Thoracic aorta (tissue), 2 donors: ENCODE results near the gene NLN. TPM values are rescaled to one million over a fixed set of nuclear protein-coding genes. Genes with fewer than 3 reads are reported as not detected.

Source experiments
- ATAC-seq: fragments of 150-250 bp; one replicate; pipeline ENCODE4 v1.8.0; 2017; ENCODE audit warnings: low read depth; ENCODE audit not compliant: insufficient number of reproducible peaks, low FRiP score
- DNase-seq: peaks from one replicate; pipeline ENCODE4 v3.0.0-alpha.2; 2020; ENCODE audit warnings: low spot score
- H3K27ac ChIP-seq, 2 donors: fragments of 200-600 bp; sonication (generic); 1 replicate in 1 of 2; 2 replicates in 1 of 2; pipeline ENCODE4 v1.5.1; 2016; ENCODE audit warnings: mild to moderate bottlenecking in 2 of 2, moderate library complexity in 2 of 2
- H3K27me3 ChIP-seq: fragments of 200-600 bp; sonication (generic); replicated peaks from 2 replicates; pipeline ENCODE4 v1.6.0; 2016; ENCODE audit warnings: mild to moderate bottlenecking; ENCODE audit not compliant: insufficient read depth
- H3K36me3 ChIP-seq: fragments of 200-600 bp; sonication (generic); one replicate; pipeline ENCODE4 v1.5.1; 2016
- H3K4me1 ChIP-seq, 2 donors: fragments of 200-600 bp; sonication (generic); 1 replicate in 1 of 2; 2 replicates in 1 of 2; pipeline versions ENCODE4 v1.5.1 to v1.6.0; 2016; ENCODE audit warnings: low read depth in 2 of 2, mild to moderate bottlenecking in 1 of 2; ENCODE audit not compliant: control insufficient read depth in 1 of 2
- H3K4me3 ChIP-seq: fragments of 200-600 bp; sonication (generic); 2 replicates; pipeline ENCODE4 v1.5.1; 2016; ENCODE audit warnings: mild to moderate bottlenecking
- H3K9me3 ChIP-seq: fragments of 200-600 bp; sonication (generic); 2 replicates; pipeline ENCODE4 v1.5.1; 2016
- total RNA-seq, 2 donors: library from RNA; depleted of rRNA; stranded (reverse); fragments of >200 nt; gene quantifications; one replicate each; pipeline versions ENCODE4 v1.1.0 to v1.2.3, GENCODE V29; 2016
- TF ChIP-seq, protein P1 (sequence below): fragments of 200-600 bp; sonication (generic); IDR thresholded peaks from one replicate; pipeline ENCODE4 v1.5.1; 2019; ENCODE audit warnings: antibody characterized with exemption

The NLN gene
- total RNA-seq, 2 donors from 2014 or later, result 6.8 to 24.1 TPM

DNA sequence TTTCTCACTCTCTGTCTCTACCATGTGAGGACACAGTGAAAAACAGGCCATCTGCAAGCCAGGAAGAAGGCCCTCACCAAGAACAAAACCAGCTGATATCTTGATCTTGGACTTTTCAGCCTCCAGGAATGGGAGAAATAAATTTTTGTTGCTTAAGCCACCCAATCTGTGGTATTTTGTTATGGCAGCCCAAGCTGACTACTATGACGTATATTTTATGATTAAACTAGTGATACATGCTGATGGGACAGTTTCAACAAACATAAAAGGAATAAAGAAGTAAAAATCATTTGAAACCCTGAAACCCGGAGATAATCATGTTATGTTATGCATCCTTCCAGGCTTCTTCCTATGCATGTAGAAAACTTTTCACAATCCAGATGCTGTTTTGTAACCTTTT lies 132.9 kb downstream of the NLN start:
- H3K27ac ChIP-seq, result no peak overlapping the region
- no peaks in the 10 kb centered on the region for H3K27me3 ChIP-seq
- TF ChIP-seq, protein P1, sequence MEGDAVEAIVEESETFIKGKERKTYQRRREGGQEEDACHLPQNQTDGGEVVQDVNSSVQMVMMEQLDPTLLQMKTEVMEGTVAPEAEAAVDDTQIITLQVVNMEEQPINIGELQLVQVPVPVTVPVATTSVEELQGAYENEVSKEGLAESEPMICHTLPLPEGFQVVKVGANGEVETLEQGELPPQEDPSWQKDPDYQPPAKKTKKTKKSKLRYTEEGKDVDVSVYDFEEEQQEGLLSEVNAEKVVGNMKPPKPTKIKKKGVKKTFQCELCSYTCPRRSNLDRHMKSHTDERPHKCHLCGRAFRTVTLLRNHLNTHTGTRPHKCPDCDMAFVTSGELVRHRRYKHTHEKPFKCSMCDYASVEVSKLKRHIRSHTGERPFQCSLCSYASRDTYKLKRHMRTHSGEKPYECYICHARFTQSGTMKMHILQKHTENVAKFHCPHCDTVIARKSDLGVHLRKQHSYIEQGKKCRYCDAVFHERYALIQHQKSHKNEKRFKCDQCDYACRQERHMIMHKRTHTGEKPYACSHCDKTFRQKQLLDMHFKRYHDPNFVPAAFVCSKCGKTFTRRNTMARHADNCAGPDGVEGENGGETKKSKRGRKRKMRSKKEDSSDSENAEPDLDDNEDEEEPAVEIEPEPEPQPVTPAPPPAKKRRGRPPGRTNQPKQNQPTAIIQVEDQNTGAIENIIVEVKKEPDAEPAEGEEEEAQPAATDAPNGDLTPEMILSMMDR, result no peak
- H3K4me1 ChIP-seq, result no peaks in the 10 kb centered on the region
- no peaks in the 10 kb centered on the region for H3K36me3 ChIP-seq
- H3K9me3 ChIP-seq, result no peaks in the 10 kb centered on the region
- ATAC-seq (no peak), DNase-seq (no peak)
- H3K4me3 ChIP-seq, result no peak overlapping the region

DNA sequence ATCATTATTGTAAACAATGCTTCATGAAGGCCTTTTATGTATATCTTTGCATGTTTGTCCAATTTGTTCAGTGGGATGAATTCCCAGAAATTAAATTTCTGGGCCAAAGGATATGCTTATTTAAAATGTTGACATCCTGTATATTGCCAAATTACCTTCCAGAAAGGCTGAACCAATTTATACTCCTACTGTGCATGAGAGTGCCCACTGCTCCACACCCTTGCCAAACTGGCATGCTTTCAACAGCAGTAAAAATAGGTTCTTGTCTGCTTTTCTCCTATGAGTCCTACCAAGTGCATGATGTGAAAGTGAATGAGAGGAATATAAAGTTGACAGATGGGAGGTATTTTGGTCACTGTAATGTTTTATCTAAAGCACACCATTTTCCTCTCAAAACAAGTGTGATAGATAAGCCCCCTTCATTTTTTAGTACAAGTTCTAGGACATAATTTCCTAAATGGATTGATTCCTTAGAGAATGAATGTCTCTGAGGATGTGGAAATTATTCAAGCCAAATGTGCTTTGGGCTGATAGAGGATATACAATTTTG lies 133.8 kb downstream of the NLN start:
- Histone ChIP-seq H3K9me3 (no peaks in the 10 kb centered on the region), H3K27me3 (no peaks in the 10 kb centered on the region), H3K27ac (no peak overlapping the region), H3K36me3 (no peaks in the 10 kb centered on the region), H3K4me1 (no peaks in the 10 kb centered on the region), H3K4me3 (no peak overlapping the region)
- TF ChIP-seq, protein P1, result no peak
- DNase-seq (no peak), ATAC-seq (no peak)

DNA sequence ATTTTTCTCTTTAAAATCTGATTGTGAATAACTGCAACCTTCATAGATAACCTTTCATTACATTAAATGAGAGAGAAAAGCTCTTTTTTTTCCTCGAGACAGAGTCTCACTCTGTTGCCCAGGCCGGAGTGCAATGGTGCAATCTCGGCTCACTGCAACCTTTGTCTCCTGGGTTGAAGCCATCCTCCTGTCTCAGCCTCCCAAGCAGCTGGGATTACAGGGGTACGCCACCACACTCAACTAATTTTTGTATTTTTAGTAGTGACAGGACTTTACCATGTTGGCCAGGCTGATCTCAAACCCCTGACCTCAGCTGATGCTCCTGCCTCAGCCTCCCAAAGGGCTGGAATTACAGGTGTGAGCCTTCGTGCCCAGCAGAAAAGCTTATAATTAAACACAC lies 134.5 kb downstream of the NLN start:
- H3K27ac ChIP-seq, result no peak overlapping the region
- TF ChIP-seq, protein P1, result no peak
- no peaks in the 10 kb centered on the region for H3K9me3 ChIP-seq
- H3K4me3 ChIP-seq, result no peak overlapping the region
- no peak for ATAC-seq
- DNase-seq, result no peak
- no peaks in the 10 kb centered on the region for H3K27me3 ChIP-seq
- H3K4me1 ChIP-seq, result no peaks in the 10 kb centered on the region
- H3K36me3 ChIP-seq, result no peaks in the 10 kb centered on the region

DNA sequence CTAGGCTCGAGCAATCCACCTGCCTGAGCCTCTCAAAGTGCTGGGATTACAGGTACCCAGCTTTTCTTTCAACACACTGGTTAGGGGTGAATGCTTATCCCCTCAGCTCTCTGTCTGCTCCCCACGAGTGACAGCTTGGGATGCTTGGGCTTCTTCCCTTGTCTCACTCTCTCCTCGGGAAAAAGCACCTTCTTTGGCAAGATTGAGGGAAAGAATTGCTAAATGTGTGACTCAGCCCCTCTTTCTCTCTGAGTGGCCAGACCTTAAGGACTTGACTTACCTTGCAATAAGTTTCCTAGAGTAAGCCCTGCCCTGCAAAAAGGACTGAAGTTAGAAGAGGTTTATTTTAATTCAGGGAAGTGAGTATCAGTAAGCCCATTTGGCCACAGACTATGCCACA lies 136.3 kb downstream of the NLN start:
- Histone ChIP-seq H3K4me1 (no peaks in the 10 kb centered on the region), H3K36me3 (no peaks in the 10 kb centered on the region), H3K4me3 (no peak overlapping the region), H3K27ac (no peak overlapping the region), H3K9me3 (no peaks in the 10 kb centered on the region), H3K27me3 (no peaks in the 10 kb centered on the region)
- ATAC-seq, result no peak
- no peak for DNase-seq
- TF ChIP-seq, protein P1, result no peak

DNA sequence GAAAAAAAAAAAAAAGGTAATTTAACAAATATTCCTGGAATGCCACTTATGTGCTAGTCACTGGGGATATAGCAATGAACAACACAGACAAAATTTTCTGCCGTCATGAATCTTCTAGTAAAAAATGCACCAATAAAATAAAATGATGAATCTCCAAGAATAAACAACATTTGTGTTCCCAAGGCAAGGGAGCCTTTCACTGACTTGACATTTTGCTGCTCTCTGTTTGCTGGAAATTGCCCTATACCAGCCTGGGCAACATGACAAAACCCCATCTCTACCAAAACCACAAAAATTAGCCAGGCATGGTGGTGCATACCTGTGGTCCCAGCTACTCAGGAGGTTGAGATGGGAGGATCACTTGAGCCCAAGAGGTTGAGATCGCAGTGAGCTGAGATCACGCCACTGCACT lies 139.8 kb downstream of the NLN start:
- Histone ChIP-seq H3K4me1 (no peaks in the 10 kb centered on the region), H3K27ac (no peak overlapping the region), H3K9me3 (no peaks in the 10 kb centered on the region), H3K27me3 (no peaks in the 10 kb centered on the region), H3K36me3 (no peaks in the 10 kb centered on the region), H3K4me3 (no peak overlapping the region)
- TF ChIP-seq, protein P1, result no peak
- ATAC-seq (no peak), DNase-seq (no peak)
